OCI-LY7 (cell line): Measurements from ENCODE around the gene MRPL18. TPM values are rescaled to one million over a fixed set of nuclear protein-coding genes. Genes with fewer than 3 reads are reported as not detected.

Source experiments
- BruUV-seq: library from RNA; stranded (reverse); fragments of 400-500 nt; replicated peaks from 2 replicates; lab custom pipeline; 2021; lab: Mats Ljungman, UMichigan
- CTCF ChIA-PET: fragments of 300-600 bp; sonication (Branson Sonifier 250); formaldehyde crosslinking; loops from one replicate; lab custom pipeline; 2022; ENCODE audit warnings: antibody characterized with exemption; ENCODE audit not compliant: unreplicated experiment; lab: Charles Lee
- POLR2A ChIA-PET: fragments of 300-600 bp; sonication (Branson Sonifier 250); formaldehyde crosslinking; loops from one replicate; lab custom pipeline; 2022; ENCODE audit warnings: antibody characterized with exemption; lab: Charles Lee
- DNase-seq: peaks from one replicate; pipeline ENCODE4 v3.0.0-alpha.2; 2015; ENCODE audit warnings: low spot score
- H2AFZ ChIP-seq: fragments of 200-600 bp; sonication (generic), shearing (Covaris generic); 2 replicates; pipeline ENCODE4 v1.6.1; 2014; ENCODE audit warnings: mild to moderate bottlenecking, antibody characterized with exemption, low read length, moderate library complexity
- H3K27ac ChIP-seq: fragments of 200-600 bp; sonication (generic); 2 replicates; pipeline ENCODE4 v1.5.1; 2014; ENCODE audit warnings: mixed run types, low read depth, mild to moderate bottlenecking, moderate library complexity, low read length, inconsistent platforms; ENCODE audit not compliant: poor library complexity, severe bottlenecking
- H3K36me3 ChIP-seq: fragments of 200-600 bp; sonication (generic); 2 replicates; pipeline ENCODE4 v1.6.1; 2014; ENCODE audit warnings: mild to moderate bottlenecking, antibody characterized with exemption, low read length, moderate library complexity, mixed read lengths; ENCODE audit not compliant: insufficient read depth
- H3K4me1 ChIP-seq: fragments of 200-600 bp; sonication (generic); 2 replicates; pipeline ENCODE4 v1.5.1; 2014; ENCODE audit warnings: mild to moderate bottlenecking, low read length; ENCODE audit not compliant: insufficient read depth, poor library complexity, severe bottlenecking
- H3K4me2 ChIP-seq: fragments of 200-600 bp; sonication (generic); 2 replicates; pipeline ENCODE4 v1.6.1; 2014; ENCODE audit warnings: mild to moderate bottlenecking, low read length
- H3K4me3 ChIP-seq: fragments of 200-600 bp; sonication (generic); 2 replicates; pipeline ENCODE4 v1.5.1; 2014; ENCODE audit warnings: mild to moderate bottlenecking, low read depth, low read length; ENCODE audit not compliant: poor library complexity, severe bottlenecking
- H3K79me2 ChIP-seq: fragments of 200-600 bp; sonication (generic); 2 replicates; pipeline ENCODE4 v1.6.1; 2016; ENCODE audit warnings: low read depth, mild to moderate bottlenecking, low read length, moderate library complexity, mixed read lengths; ENCODE audit not compliant: insufficient read depth
- H3K9me2 ChIP-seq: fragments of 200-600 bp; sonication (generic); 2 replicates; pipeline ENCODE4 v1.6.1; 2016; ENCODE audit warnings: mild to moderate bottlenecking, low read length, mixed read lengths; ENCODE audit not compliant: insufficient read depth
- H3K9me3 ChIP-seq: fragments of 200-600 bp; sonication (generic); 2 replicates; pipeline ENCODE4 v1.6.1; 2014; ENCODE audit warnings: mild to moderate bottlenecking, mixed run types, low read length, mixed read lengths
- H4K20me1 ChIP-seq: fragments of 200-600 bp; sonication (generic); 2 replicates; pipeline ENCODE4 v1.6.1; 2014; ENCODE audit warnings: mild to moderate bottlenecking, antibody characterized with exemption, low read length, moderate library complexity, mixed read lengths; ENCODE audit not compliant: insufficient read depth
- EZH2phosphoT487 ChIP-seq: fragments of 200-600 bp; sonication (generic); IDR thresholded peaks from 2 replicates; pipeline ENCODE4 v1.6.1; 2018; ENCODE audit warnings: low read depth, borderline replicate concordance, mild to moderate bottlenecking, mixed run types, antibody characterized with exemption, low read length, moderate library complexity, mixed read lengths
- intact Hi-C: fragments of 100-400 bp; cut with micrococcal nuclease; formaldehyde crosslinking; loops from one replicate; pipeline ENCODE4 v1.10.0; 2022; ENCODE audit not compliant: unreplicated experiment
- total RNA-seq, 2 experiments: library from RNA; depleted of rRNA in 1 of 2; stranded (reverse); fragments of >200 nt in 1 of 2; shearing (Covaris generic) in 1 of 2; gene quantifications; 2 replicates each; pipeline ENCODE4 v1.2.3, GENCODE V29; 2014 to 2022
- TF ChIP-seq, protein P1 (sequence below): fragments of 200-600 bp; sonication (generic); conservative IDR thresholded peaks from 2 replicates; pipeline ENCODE4 v1.5.1; 2014; ENCODE audit warnings: mild to moderate bottlenecking, antibody characterized with exemption, low read length, moderate library complexity, mixed read lengths

Gene MRPL18
- total RNA-seq, 2 experiments from 2014 or later: 117 to 128 TPM

DNA sequence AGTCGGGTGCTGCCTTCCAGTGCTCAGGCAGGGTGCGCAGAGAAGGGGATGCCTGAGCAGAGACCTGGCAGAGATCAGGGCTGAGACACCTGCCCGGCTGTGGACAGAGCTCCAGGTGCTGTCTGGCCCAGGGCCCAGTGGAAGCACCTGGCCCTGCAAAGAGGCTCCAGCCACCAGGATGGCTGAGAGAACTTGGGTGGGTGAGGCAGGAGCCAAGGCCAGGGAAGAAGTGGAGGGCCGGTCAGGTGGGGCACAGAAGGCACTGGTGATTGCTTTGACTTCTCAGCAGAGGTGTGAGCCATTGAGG, 41.1 kb downstream of the MRPL18 start:
- Histone ChIP-seq H3K27ac (no peak overlapping the region), H4K20me1 (no peaks in the 10 kb centered on the region), H3K4me2 (no peak overlapping the region), H3K9me2 (no peaks in the 10 kb centered on the region), H3K4me1 (peaks cover 67% of the 10 kb centered on the region), H3K79me2 (no peaks in the 10 kb centered on the region), H2AFZ (no peak overlapping the region), H3K9me3 (no peaks in the 10 kb centered on the region), H3K4me3 (no peak overlapping the region), H3K36me3 (no peaks in the 10 kb centered on the region)
- TF ChIP-seq EZH2phosphoT487: no peak
- TF ChIP-seq, protein P1, sequence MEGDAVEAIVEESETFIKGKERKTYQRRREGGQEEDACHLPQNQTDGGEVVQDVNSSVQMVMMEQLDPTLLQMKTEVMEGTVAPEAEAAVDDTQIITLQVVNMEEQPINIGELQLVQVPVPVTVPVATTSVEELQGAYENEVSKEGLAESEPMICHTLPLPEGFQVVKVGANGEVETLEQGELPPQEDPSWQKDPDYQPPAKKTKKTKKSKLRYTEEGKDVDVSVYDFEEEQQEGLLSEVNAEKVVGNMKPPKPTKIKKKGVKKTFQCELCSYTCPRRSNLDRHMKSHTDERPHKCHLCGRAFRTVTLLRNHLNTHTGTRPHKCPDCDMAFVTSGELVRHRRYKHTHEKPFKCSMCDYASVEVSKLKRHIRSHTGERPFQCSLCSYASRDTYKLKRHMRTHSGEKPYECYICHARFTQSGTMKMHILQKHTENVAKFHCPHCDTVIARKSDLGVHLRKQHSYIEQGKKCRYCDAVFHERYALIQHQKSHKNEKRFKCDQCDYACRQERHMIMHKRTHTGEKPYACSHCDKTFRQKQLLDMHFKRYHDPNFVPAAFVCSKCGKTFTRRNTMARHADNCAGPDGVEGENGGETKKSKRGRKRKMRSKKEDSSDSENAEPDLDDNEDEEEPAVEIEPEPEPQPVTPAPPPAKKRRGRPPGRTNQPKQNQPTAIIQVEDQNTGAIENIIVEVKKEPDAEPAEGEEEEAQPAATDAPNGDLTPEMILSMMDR: no peak
- DNase-seq: no peak
- CTCF ChIA-PET: no interaction called here
- POLR2A ChIA-PET: interaction anchor here (1.2 kb wide), 1 partner anchor 9 kb away, joined by 4 read pairs; no protein-coding TSS in a partner anchor
- BruUV-seq: no TSS peak
- intact Hi-C loops: no loop called here

DNA sequence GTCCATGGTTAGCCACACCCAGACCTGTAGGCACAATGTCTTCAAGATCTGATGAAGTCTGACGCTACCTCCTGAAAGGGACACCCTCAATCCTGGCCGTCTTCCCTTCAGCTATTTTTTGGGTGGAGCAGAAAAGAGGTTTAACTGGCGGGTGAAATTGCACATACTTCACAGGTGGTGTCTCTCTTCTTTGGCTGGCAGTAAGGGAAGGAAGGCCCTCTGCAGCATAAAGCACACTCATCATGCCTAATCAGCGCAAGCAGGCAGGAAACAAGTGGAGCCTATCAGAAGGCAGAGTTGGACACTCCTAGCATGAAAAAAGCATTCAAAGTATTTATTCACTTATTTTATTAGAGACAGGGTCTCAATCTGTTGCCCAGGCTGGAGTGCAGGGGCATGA, 42.7 kb downstream of the MRPL18 start:
- no TSS peak for BruUV-seq
- Histone ChIP-seq H3K9me3 (no peaks in the 10 kb centered on the region), H3K9me2 (no peaks in the 10 kb centered on the region), H3K27ac (no peak overlapping the region), H3K79me2 (no peaks in the 10 kb centered on the region), H4K20me1 (no peaks in the 10 kb centered on the region), H3K36me3 (no peaks in the 10 kb centered on the region), H2AFZ (peak overlapping the region; percentile 5; the same call in 1 of the 2 replicates), H3K4me1 (peaks cover 66% of the 10 kb centered on the region), H3K4me3 (no peak overlapping the region), H3K4me2 (no peak overlapping the region)
- TF ChIP-seq EZH2phosphoT487: no peak
- TF ChIP-seq, protein P1: peak; percentile 25; the same call in 1 of the 2 replicates
- intact Hi-C loops: no loop called here
- peak; percentile 45 for DNase-seq
- CTCF ChIA-PET: no interaction called here
- POLR2A ChIA-PET: interaction anchor here (0.9 to 1.6 kb wide), 4 partner anchors 19 to 43 kb away, joined by 3 to 4 read pairs (median 3); partner anchors contain the start of gene MRPL18

DNA sequence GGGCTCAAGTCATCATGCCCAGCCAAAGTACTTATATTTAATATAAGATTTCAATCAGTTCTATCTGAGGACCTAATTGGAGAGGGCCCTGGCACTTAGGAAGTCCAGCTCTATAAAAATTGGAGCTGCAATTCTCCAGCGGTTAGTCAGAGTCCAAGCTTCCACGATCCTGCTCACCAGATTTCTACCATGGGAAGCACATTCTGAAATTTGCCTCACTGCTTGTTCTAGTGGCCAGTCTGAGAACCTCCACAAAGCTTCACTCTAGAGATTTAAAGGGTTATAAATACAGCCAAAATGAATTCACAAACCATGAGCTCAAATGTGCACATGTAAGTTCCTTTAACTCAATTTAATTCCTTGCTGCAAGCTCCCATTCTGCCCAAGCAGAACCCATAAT, 43.3 kb downstream of the MRPL18 start:
- H2AFZ ChIP-seq: 0 out of 2 replicates have a peak overlapping the region, but pooled peaks have one; percentile 49

More for the DNA sequence above, 43.3 kb downstream of the MRPL18 start:
- H4K20me1 ChIP-seq: no peaks in the 10 kb centered on the region
- no TSS peak for BruUV-seq
- H3K36me3 ChIP-seq: no peaks in the 10 kb centered on the region
- intact Hi-C loops: no loop called here
- ChIA-PET POLR2A (interaction anchor here (0.7 to 1.6 kb wide), 5 partner anchors 19 to 44 kb away, joined by 3 to 4 read pairs (median 3); partner anchors contain the start of gene MRPL18), CTCF (no interaction called here)
- no peak for DNase-seq
- H3K4me2 ChIP-seq: peak overlapping the region; percentile 43
- H3K79me2 ChIP-seq: no peaks in the 10 kb centered on the region
- peaks cover 60% of the 10 kb centered on the region for H3K4me1 ChIP-seq
- H3K27ac ChIP-seq: no peak overlapping the region
- H3K9me3 ChIP-seq: no peaks in the 10 kb centered on the region
- H3K4me3 ChIP-seq: no peak overlapping the region
- no peak for TF ChIP-seq EZH2phosphoT487
- TF ChIP-seq, protein P1: no peak; the same call in 1 of the 2 replicates
- no peaks in the 10 kb centered on the region for H3K9me2 ChIP-seq
